Measurements from ENCODE around the gene ANKRD11. TPM values are rescaled to one million over a fixed set of nuclear protein-coding genes. Genes with fewer than 3 reads are reported as not detected.

The ANKRD11 gene
- total RNA-seq, 1 experiment from 2014 or later: 99.4 TPM

DNA sequence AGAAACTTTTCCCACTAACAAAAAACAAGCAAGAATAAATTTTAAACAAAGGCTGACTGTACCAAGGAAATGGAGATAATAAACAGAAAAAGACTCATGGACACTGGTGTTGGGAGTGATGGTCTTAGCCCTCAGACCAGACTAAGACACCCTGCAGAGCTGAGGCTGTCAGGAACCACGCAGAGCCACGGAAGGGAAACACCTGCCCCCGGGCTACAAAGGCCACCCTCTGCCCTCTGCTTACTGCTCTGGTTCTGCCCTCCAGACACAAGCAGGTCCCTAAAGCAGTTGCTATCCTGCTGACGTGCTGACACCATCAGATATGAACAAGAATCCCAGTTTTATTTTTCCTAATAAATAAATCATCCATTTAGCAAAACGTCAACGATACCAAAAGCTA is 80.0 kb downstream of the ANKRD11 start:
- CTCF ChIA-PET: no interaction called here

DNA sequence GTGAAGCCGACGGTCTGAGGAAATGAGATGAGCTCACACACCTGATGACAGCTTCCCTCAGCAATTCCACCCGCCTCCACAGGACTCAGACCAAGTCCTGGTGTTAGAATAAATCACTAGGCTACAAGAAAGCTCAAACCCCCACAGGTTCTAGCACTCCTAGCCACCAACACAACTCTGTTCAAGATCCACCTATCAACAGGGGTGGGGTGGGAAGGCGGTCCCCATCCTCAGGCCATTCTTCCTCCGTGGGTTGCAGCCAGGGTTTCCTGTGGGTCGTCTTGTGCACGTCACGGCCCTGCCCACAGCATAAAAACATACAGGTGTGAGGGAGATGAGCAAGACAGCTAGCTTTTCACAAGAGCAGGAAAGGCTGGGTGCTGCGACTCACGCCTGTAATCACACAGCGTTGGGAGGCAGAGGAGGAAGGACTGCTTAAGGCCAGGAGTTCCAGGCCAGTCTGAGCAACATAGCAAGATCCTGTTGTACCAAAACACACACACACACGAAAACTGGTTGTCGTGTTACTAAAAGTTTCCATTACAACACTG is 81.1 kb downstream of the ANKRD11 start:
- Histone ChIP-seq H3K36me3 (ENCODE audit: control insufficient read depth, insufficient read depth, low read length) (no peaks in the 10 kb centered on the region), H3K27ac (ENCODE audit: low read length) (no peak overlapping the region), H3K4me3 (ENCODE audit: low read depth in 2 of 2, low read length in 2 of 2) (no peak overlapping the region), H3K9me3 (ENCODE audit: control insufficient read depth, insufficient read depth, low read depth, low read length) (no peaks in the 10 kb centered on the region), H3K27me3 (ENCODE audit: control insufficient read depth, insufficient read depth, low read length) (no peaks in the 10 kb centered on the region), H3K4me1 (ENCODE audit: control insufficient read depth, insufficient read depth, low read length) (peaks cover 74% of the 10 kb centered on the region)
- intact Hi-C loops (cut with micrococcal nuclease; ENCODE audit: unreplicated experiment): no loop called here
- ChIA-PET CTCF (no interaction called here), POLR2A (interaction anchor here (0.6 to 0.7 kb wide), 2 partner anchors 46 to 162 kb away, joined by 3 read pairs; no protein-coding TSS in a partner anchor)
- ATAC-seq (no peak), DNase-seq (ENCODE audit: low read depth, low spot score) (no peak)
- TF ChIP-seq TCF7L2 (IDR thresholded peaks at IDR 0.05; ENCODE audit: low read depth, low read length) (no peak), SIN3A (IDR thresholded peaks at IDR 0.05; ENCODE audit: borderline replicate concordance, insufficient read depth, low read depth, low read length) (no peak), POLR2AphosphoS5 (IDR thresholded peaks at IDR 0.05; ENCODE audit: low read depth, low read length) (no peak)
- TF ChIP-seq, protein P1, sequence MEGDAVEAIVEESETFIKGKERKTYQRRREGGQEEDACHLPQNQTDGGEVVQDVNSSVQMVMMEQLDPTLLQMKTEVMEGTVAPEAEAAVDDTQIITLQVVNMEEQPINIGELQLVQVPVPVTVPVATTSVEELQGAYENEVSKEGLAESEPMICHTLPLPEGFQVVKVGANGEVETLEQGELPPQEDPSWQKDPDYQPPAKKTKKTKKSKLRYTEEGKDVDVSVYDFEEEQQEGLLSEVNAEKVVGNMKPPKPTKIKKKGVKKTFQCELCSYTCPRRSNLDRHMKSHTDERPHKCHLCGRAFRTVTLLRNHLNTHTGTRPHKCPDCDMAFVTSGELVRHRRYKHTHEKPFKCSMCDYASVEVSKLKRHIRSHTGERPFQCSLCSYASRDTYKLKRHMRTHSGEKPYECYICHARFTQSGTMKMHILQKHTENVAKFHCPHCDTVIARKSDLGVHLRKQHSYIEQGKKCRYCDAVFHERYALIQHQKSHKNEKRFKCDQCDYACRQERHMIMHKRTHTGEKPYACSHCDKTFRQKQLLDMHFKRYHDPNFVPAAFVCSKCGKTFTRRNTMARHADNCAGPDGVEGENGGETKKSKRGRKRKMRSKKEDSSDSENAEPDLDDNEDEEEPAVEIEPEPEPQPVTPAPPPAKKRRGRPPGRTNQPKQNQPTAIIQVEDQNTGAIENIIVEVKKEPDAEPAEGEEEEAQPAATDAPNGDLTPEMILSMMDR (IDR thresholded peaks at IDR 0.05): no peak
- TF ChIP-seq, protein P2, sequence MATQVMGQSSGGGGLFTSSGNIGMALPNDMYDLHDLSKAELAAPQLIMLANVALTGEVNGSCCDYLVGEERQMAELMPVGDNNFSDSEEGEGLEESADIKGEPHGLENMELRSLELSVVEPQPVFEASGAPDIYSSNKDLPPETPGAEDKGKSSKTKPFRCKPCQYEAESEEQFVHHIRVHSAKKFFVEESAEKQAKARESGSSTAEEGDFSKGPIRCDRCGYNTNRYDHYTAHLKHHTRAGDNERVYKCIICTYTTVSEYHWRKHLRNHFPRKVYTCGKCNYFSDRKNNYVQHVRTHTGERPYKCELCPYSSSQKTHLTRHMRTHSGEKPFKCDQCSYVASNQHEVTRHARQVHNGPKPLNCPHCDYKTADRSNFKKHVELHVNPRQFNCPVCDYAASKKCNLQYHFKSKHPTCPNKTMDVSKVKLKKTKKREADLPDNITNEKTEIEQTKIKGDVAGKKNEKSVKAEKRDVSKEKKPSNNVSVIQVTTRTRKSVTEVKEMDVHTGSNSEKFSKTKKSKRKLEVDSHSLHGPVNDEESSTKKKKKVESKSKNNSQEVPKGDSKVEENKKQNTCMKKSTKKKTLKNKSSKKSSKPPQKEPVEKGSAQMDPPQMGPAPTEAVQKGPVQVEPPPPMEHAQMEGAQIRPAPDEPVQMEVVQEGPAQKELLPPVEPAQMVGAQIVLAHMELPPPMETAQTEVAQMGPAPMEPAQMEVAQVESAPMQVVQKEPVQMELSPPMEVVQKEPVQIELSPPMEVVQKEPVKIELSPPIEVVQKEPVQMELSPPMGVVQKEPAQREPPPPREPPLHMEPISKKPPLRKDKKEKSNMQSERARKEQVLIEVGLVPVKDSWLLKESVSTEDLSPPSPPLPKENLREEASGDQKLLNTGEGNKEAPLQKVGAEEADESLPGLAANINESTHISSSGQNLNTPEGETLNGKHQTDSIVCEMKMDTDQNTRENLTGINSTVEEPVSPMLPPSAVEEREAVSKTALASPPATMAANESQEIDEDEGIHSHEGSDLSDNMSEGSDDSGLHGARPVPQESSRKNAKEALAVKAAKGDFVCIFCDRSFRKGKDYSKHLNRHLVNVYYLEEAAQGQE (IDR thresholded peaks at IDR 0.05; ENCODE audit: insufficient read depth in 1 of 2, low read depth in 2 of 2, low read length in 1 of 2): no peak
- in situ Hi-C loops (cut with HindIII; ENCODE audit: low pct_unique_long_range_greater_than_20kb, low sequenced_read_pairs): no loop called here
- no TSS peak for BruUV-seq (replicated peaks)

More for the DNA sequence above, 80.0 kb downstream of the ANKRD11 start:
- Histone ChIP-seq H3K27ac (ENCODE audit: low read length) (peak overlapping the region; percentile 34), H3K27me3 (ENCODE audit: control insufficient read depth, insufficient read depth, low read length) (no peaks in the 10 kb centered on the region), H3K4me3 (ENCODE audit: low read depth in 2 of 2, low read length in 2 of 2) (no peak overlapping the region), H3K36me3 (ENCODE audit: control insufficient read depth, insufficient read depth, low read length) (no peaks in the 10 kb centered on the region), H3K9me3 (ENCODE audit: control insufficient read depth, insufficient read depth, low read depth, low read length) (no peaks in the 10 kb centered on the region), H3K4me1 (ENCODE audit: control insufficient read depth, insufficient read depth, low read length) (peaks cover 73% of the 10 kb centered on the region)
- in situ Hi-C loops (cut with HindIII; ENCODE audit: low pct_unique_long_range_greater_than_20kb, low sequenced_read_pairs) (no loop called here), intact Hi-C loops (cut with micrococcal nuclease; ENCODE audit: unreplicated experiment) (no loop called here)
- ATAC-seq: no peak
- no peak for DNase-seq (ENCODE audit: low read depth, low spot score)
- no TSS peak for BruUV-seq (replicated peaks)
- POLR2A ChIA-PET: no interaction called here
- TF ChIP-seq SIN3A (IDR thresholded peaks at IDR 0.05; ENCODE audit: borderline replicate concordance, insufficient read depth, low read depth, low read length): no peak
- TF ChIP-seq, protein P1 (IDR thresholded peaks at IDR 0.05): no peak
- TF ChIP-seq TCF7L2 (IDR thresholded peaks at IDR 0.05; ENCODE audit: low read depth, low read length): no peak
- TF ChIP-seq, protein P2 (IDR thresholded peaks at IDR 0.05; ENCODE audit: insufficient read depth in 1 of 2, low read depth in 2 of 2, low read length in 1 of 2): no peak
- no peak for TF ChIP-seq POLR2AphosphoS5 (IDR thresholded peaks at IDR 0.05; ENCODE audit: low read depth, low read length)

Measured in Panc1 (cell line).